Duodenal mucosa (tissue), 2 donors: ENCODE results near the gene MYOD1.

Source experiments
- H3K27ac ChIP-seq: one replicate; pipeline ENCODE4 v1.7.0; 2013; ENCODE audit warnings: low read depth, low read length
- H3K27me3 ChIP-seq, 2 donors: one replicate each; pipeline ENCODE4 v1.7.0; 2013; ENCODE audit warnings: low read length in 2 of 2, control low read depth in 1 of 2; ENCODE audit not compliant: insufficient read depth in 2 of 2, control insufficient read depth in 1 of 2
- H3K36me3 ChIP-seq, 2 donors: one replicate each; pipeline ENCODE4 v1.7.0; 2013; ENCODE audit warnings: low read length in 2 of 2, control low read depth in 1 of 2; ENCODE audit not compliant: insufficient read depth in 2 of 2, control insufficient read depth in 1 of 2
- H3K4me1 ChIP-seq, 2 donors: one replicate each; pipeline ENCODE4 v1.7.0; 2013; ENCODE audit warnings: low read length in 2 of 2, control low read depth in 1 of 2; ENCODE audit not compliant: insufficient read depth in 2 of 2, control insufficient read depth in 1 of 2
- H3K4me3 ChIP-seq, 2 donors: one replicate each; pipeline ENCODE4 v1.7.0; 2013; ENCODE audit warnings: low read length in 2 of 2, low read depth in 1 of 2
- H3K9ac ChIP-seq, 2 donors: one replicate each; pipeline ENCODE4 v1.7.0; 2013; ENCODE audit warnings: low read length in 2 of 2, low read depth in 1 of 2
- H3K9me3 ChIP-seq, 2 donors: one replicate each; pipeline ENCODE4 v1.7.0; 2013; ENCODE audit warnings: low read length in 2 of 2, control low read depth in 1 of 2; ENCODE audit not compliant: control insufficient read depth in 1 of 2

Gene MYOD1

GRCh38 chr11:17763703-17764102 lies 44.3 kb downstream of the MYOD1 start:
- Histone ChIP-seq H3K9ac (no peak overlapping the region), H3K27ac (no peak overlapping the region), H3K27me3 (no peaks in the 10 kb centered on the region), H3K9me3 (peaks cover 0 to 2% of the 10 kb centered on the region in 2 donors), H3K4me1 (no peaks in the 10 kb centered on the region), H3K36me3 (no peaks in the 10 kb centered on the region), H3K4me3 (no peak overlapping the region)

GRCh38 chr11:17764446-17765218 lies 45.3 kb downstream of the MYOD1 start:
- Histone ChIP-seq H3K27ac (no peak overlapping the region), H3K4me3 (no peak overlapping the region), H3K4me1 (peaks cover under 1% of the 10 kb centered on the region in 2 donors), H3K27me3 (no peaks in the 10 kb centered on the region), H3K9me3 (no peaks in the 10 kb centered on the region), H3K36me3 (no peaks in the 10 kb centered on the region), H3K9ac (no peak overlapping the region)

- no peaks in the 10 kb centered on the region for H3K9me3 ChIP-seq
- H3K36me3 ChIP-seq = no peaks in the 10 kb centered on the region
- H3K27ac ChIP-seq = no peak overlapping the region
- no peak overlapping the region for H3K9ac ChIP-seq
- H3K4me1 ChIP-seq = peaks cover 8 to 9% of the 10 kb centered on the region in 2 donors
- H3K27me3 ChIP-seq = no peaks in the 10 kb centered on the region
- H3K4me3 ChIP-seq = no peak overlapping the region
Observed at GRCh38 chr11:17765356-17766072, 46.1 kb downstream of the MYOD1 start.

- Histone ChIP-seq H3K27ac (no peak overlapping the region), H3K9ac (no peak overlapping the region), H3K36me3 (no peaks in the 10 kb centered on the region), H3K4me3 (no peak overlapping the region), H3K27me3 (no peaks in the 10 kb centered on the region), H3K4me1 (peaks cover 13 to 14% of the 10 kb centered on the region in 2 donors), H3K9me3 (no peaks in the 10 kb centered on the region)
Observed at GRCh38 chr11:17766073-17766359, 46.6 kb downstream of the MYOD1 start.

GRCh38 chr11:17766590-17766989 lies 47.2 kb downstream of the MYOD1 start:
- H3K27me3 ChIP-seq = no peaks in the 10 kb centered on the region
- no peak overlapping the region for H3K27ac ChIP-seq

GRCh38 chr11:17767301-17767885 lies 48.0 kb downstream of the MYOD1 start:
- Histone ChIP-seq H3K4me1 (peaks cover 14 to 16% of the 10 kb centered on the region in 2 donors), H3K4me3 (no peak overlapping the region), H3K27ac (no peak overlapping the region), H3K9ac (no peak overlapping the region), H3K9me3 (no peaks in the 10 kb centered on the region), H3K27me3 (no peaks in the 10 kb centered on the region), H3K36me3 (no peaks in the 10 kb centered on the region)

More at GRCh38 chr11:17766590-17766989, 47.2 kb downstream of the MYOD1 start:
- Histone ChIP-seq H3K9me3 (no peaks in the 10 kb centered on the region), H3K4me1 (peaks cover 14 to 16% of the 10 kb centered on the region in 2 donors), H3K9ac (no peak overlapping the region), H3K36me3 (no peaks in the 10 kb centered on the region), H3K4me3 (no peak overlapping the region)

GRCh38 chr11:17767914-17768313 lies 48.5 kb downstream of the MYOD1 start:
- Histone ChIP-seq H3K9me3 (no peaks in the 10 kb centered on the region), H3K27me3 (no peaks in the 10 kb centered on the region), H3K36me3 (no peaks in the 10 kb centered on the region), H3K27ac (no peak overlapping the region), H3K4me3 (no peak overlapping the region), H3K9ac (no peak overlapping the region), H3K4me1 (peaks cover 14 to 16% of the 10 kb centered on the region in 2 donors)

- Histone ChIP-seq H3K36me3 (no peaks in the 10 kb centered on the region), H3K27ac (no peak overlapping the region), H3K27me3 (no peaks in the 10 kb centered on the region), H3K4me3 (no peak overlapping the region), H3K9me3 (no peaks in the 10 kb centered on the region), H3K9ac (no peak overlapping the region), H3K4me1 (peaks cover 14 to 16% of the 10 kb centered on the region in 2 donors)
Observed at GRCh38 chr11:17768547-17768946, 49.2 kb downstream of the MYOD1 start.

GRCh38 chr11:17769218-17769617 lies 49.8 kb downstream of the MYOD1 start:
- peaks cover 14 to 16% of the 10 kb centered on the region in 2 donors for H3K4me1 ChIP-seq
- H3K27me3 ChIP-seq = no peaks in the 10 kb centered on the region
- no peak overlapping the region for H3K9ac ChIP-seq

GRCh38 chr11:17770048-17770652 lies 50.8 kb downstream of the MYOD1 start:
- Histone ChIP-seq H3K36me3 (no peaks in the 10 kb centered on the region), H3K27me3 (no peaks in the 10 kb centered on the region), H3K9ac (no peak overlapping the region), H3K27ac (no peak overlapping the region), H3K4me1 (peaks cover 14 to 16% of the 10 kb centered on the region in 2 donors), H3K4me3 (peak overlapping the region in 1 of 2 donors; percentile 36), H3K9me3 (no peaks in the 10 kb centered on the region)

More at GRCh38 chr11:17769218-17769617, 49.8 kb downstream of the MYOD1 start:
- no peaks in the 10 kb centered on the region for H3K9me3 ChIP-seq
- H3K27ac ChIP-seq = no peak overlapping the region
- H3K4me3 ChIP-seq = no peak overlapping the region
- H3K36me3 ChIP-seq = no peaks in the 10 kb centered on the region
